LoVo (cell line): ENCODE results near the gene LY86.

Source experiments
- DNase-seq: peaks from one replicate; pipeline ENCODE4 v3.0.0-alpha.2; 2016; ENCODE audit warnings: low spot score

LY86 gene

GRCh38 chr6:6623553-6623952 is 35.0 kb downstream of the LY86 start:
- no peak for DNase-seq

- DNase-seq, result no peak
These were observed 35.9 kb downstream of the LY86 start for GRCh38 chr6:6624269-6624990.

- DNase-seq, result no peak
These were observed 37.7 kb downstream of the LY86 start for GRCh38 chr6:6626187-6626586.

GRCh38 chr6:6629402-6629801 is 40.9 kb downstream of the LY86 start:
- DNase-seq, result no peak

- no peak for DNase-seq
These were observed 42.5 kb downstream of the LY86 start for GRCh38 chr6:6631053-6631452.

GRCh38 chr6:6631534-6632276 is 43.2 kb downstream of the LY86 start:
- no peak for DNase-seq

- DNase-seq, result no peak
These were observed 45.6 kb downstream of the LY86 start for GRCh38 chr6:6633898-6634734.

GRCh38 chr6:6634735-6635075 is 46.2 kb downstream of the LY86 start:
- DNase-seq, result no peak

- DNase-seq, result no peak
These were observed 46.8 kb downstream of the LY86 start for GRCh38 chr6:6635291-6635690.

- DNase-seq, result no peak
These were observed 47.3 kb downstream of the LY86 start for GRCh38 chr6:6635869-6636268.

GRCh38 chr6:6639572-6639971 is 51.1 kb downstream of the LY86 start:
- no peak for DNase-seq

GRCh38 chr6:6640926-6641325 is 52.4 kb downstream of the LY86 start:
- DNase-seq, result no peak

GRCh38 chr6:6643398-6643797 is 54.9 kb downstream of the LY86 start:
- no peak for DNase-seq

- DNase-seq, result no peak
These were observed 56.9 kb downstream of the LY86 start for GRCh38 chr6:6645261-6645917.

GRCh38 chr6:6646384-6646783 is 57.9 kb downstream of the LY86 start:
- no peak for DNase-seq

- DNase-seq, result no peak
These were observed 58.3 kb downstream of the LY86 start for GRCh38 chr6:6646859-6647258.

- DNase-seq, result no peak
These were observed 60.3 kb downstream of the LY86 start for GRCh38 chr6:6648692-6649343.

GRCh38 chr6:6649824-6650349 is 61.4 kb downstream of the LY86 start:
- DNase-seq, result no peak

- DNase-seq, result no peak
These were observed 62.3 kb downstream of the LY86 start for GRCh38 chr6:6650839-6651238.

- no peak for DNase-seq
These were observed 62.8 kb downstream of the LY86 start for GRCh38 chr6:6651335-6651734.

- DNase-seq, result no peak
These were observed 64.4 kb downstream of the LY86 start for GRCh38 chr6:6652932-6653331.
